Bronchus fibroblast of lung (primary cell): ENCODE results near the gene LINC00237. TPM values are rescaled to one million over a fixed set of nuclear protein-coding genes. Genes with fewer than 3 reads are reported as not detected.

Experiments used
- total RNA-seq: library from RNA; depleted of rRNA; stranded (reverse); fragments of >200 nt; gene quantifications from 2 replicates; pipeline ENCODE4 v1.2.3, GENCODE V29; 2015

Gene LINC00237
- not detected in 2 replicates for total RNA-seq

DNA sequence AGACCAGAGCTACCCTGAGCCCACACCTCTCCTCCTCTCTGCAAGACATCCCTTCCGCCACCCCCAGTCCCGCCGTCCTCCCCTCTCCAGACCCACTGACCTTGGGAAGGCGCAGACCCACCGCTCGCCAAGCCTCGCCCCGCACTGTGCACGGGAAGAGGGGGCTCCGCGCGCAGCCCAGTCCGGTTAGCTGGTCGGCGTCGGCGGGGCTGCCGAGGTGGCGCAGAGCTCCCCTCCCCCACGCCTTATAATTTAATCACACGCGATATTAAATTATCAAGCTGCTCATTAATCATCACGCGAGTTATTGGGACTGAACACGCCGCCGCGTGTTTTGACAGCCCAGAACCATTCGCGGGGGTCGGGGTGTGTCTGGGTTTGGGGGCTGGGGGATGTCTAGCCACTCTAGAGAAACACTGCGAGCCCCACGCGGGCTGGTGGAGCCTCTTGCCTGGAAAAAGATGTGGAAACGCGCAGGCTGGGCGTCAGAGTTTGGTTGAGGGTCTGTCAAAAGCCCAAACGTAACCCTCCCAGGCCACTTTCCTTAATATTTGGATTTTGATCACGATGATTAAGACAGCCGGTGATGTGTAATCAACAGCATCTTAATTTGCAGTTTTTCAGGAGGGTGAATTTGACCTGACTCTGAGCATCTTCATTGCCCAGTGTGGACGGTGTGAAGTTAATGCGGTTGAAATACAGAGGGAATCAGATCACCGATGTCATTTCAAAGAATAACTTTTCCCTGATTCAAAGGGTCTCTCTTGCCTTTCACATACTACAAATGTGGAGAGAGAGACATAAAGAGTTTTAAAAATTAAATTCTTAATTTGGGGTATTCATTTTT is at the start of gene LINC00237:
Gene LINC00237, minus strand, starts transcription at position 188 of the 847 bp plus-strand sequence.

DNA sequence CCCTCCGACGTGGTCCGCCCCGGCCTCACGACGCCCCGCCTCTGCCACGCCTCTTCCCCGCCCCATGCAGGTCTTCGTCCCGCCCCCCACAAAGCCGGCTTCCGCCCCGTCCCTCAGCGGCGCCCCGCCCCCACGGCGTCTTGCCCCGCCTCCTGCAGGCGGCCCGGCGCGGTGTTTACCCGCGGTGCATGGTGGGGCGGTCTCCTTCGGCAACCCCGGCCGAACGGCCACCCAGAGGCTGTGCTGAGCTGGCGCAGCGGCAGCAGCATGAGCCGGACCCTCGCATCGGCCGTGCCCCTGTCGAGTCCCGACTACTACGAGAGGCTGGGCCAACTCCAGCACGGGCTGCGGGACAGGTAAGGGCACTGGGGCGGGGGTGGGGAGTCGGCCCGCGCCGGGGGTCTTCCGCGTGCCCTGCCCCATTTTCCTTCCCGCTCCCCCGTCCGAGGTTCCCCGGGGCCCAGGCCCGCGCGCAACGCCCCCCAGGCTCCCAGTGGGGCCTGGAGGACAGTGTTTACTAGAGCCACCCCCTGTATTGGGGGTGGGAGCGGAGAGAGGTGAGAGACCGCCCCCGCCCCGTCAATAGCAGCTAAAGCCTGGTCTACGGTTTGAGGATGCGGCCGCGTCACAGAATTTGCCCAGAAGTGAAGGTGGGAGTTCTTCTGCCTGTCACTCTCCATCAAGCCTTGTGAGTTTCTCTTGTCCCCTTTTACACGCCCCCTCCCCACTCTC is 19.9 kb upstream of the LINC00237 start, which contains the start of gene KIZ:
Gene KIZ, plus strand, starts transcription at position 234 of the 732 bp plus-strand sequence. Its CDS starts 34 bp downstream, at position 268.

Other genes starting within 250 kb of the LINC00237 start
- gene KIZ, start 19.7 kb upstream of the LINC00237 start, total RNA-seq, result 7.9 and 12.4 TPM in 2 replicates
- gene XRN2, start 197.0 kb upstream of the LINC00237 start, total RNA-seq, result 70.6 and 81.0 TPM in 2 replicates